IPS DF 6.9 (cell line): ENCODE results near the gene CFAP206.

Experiments
- DNase-seq: peaks from one replicate; pipeline ENCODE4 v3.0.0-alpha.2; 2013; ENCODE audit warnings: low read depth, low spot score
- H3K27ac ChIP-seq: one replicate; pipeline ENCODE4 v1.5.1; 2013; ENCODE audit warnings: low read length, control low read depth
- H3K27me3 ChIP-seq: 2 replicates; pipeline ENCODE4 v1.6.1; 2013; ENCODE audit warnings: mild to moderate bottlenecking, low read length; ENCODE audit not compliant: control insufficient read depth, insufficient read depth
- H3K36me3 ChIP-seq: 2 replicates; pipeline ENCODE4 v1.6.1; 2013; ENCODE audit warnings: low read length; ENCODE audit not compliant: control insufficient read depth, insufficient read depth
- H3K4me1 ChIP-seq: 2 replicates; pipeline ENCODE4 v1.6.1; 2013; ENCODE audit warnings: low read length; ENCODE audit not compliant: control insufficient read depth, insufficient read depth
- H3K4me3 ChIP-seq: 2 replicates; pipeline ENCODE4 v1.5.1; 2013; ENCODE audit warnings: mild to moderate bottlenecking, low read length
- H3K9me3 ChIP-seq: 2 replicates; pipeline ENCODE4 v1.6.1; 2013; ENCODE audit warnings: low read length, inconsistent platforms; ENCODE audit not compliant: control insufficient read depth, insufficient read depth
- WGBS: extraction: QIAGEN DNeasy Blood & Tissue Kit; methylation state at CpG from one replicate; pipeline ENCODE4 v1.1.7; 2013; ENCODE audit warnings: mixed read lengths, missing lambda C conversion rate; ENCODE audit not compliant: insufficient read length, insufficient coverage; 5-methylcytosine and 5-hydroxymethylcytosine counted together

Gene CFAP206

GRCh38 chr6:87384038-87384437, 23.7 kb upstream of the CFAP206 start:
- H3K4me1 ChIP-seq, result no peaks in the 10 kb centered on the region
- H3K27me3 ChIP-seq, result no peaks in the 10 kb centered on the region
- DNase-seq, result no peak
- no peaks in the 10 kb centered on the region for H3K9me3 ChIP-seq
- H3K36me3 ChIP-seq, result no peaks in the 10 kb centered on the region
- WGBS, result no CpG with 5 or more reads among the region's 1 CpG
- H3K27ac ChIP-seq, result no peak overlapping the region
- H3K4me3 ChIP-seq, result no peak overlapping the region

DNA sequence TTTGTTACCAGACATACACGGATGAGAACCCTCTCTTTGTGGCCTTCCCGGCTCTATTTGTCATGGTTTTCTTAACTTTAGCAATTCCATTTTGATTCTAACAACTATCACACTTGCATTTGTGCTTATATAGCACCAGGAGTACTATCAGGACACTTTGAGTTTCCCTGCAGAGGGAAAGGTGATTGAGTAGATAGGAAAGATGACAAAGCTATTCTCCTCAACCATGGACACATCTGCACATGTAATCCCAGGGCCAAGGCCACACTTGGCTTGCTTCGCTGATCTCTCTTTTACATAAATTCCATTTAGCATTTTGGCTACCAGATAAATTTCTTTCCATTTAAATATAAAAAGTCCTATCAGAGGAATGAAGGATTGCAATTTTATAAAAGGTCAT, 23.3 kb upstream of the CFAP206 start:
- Histone ChIP-seq H3K27me3 (no peaks in the 10 kb centered on the region), H3K9me3 (no peaks in the 10 kb centered on the region), H3K36me3 (no peaks in the 10 kb centered on the region), H3K4me1 (no peaks in the 10 kb centered on the region), H3K4me3 (no peak overlapping the region), H3K27ac (no peak overlapping the region)
- no CpG with 5 or more reads among the region's 3 CpGs for WGBS
- DNase-seq, result no peak

- peak; percentile 37 for DNase-seq
- no peaks in the 10 kb centered on the region for H3K27me3 ChIP-seq
- H3K4me1 ChIP-seq, result no peaks in the 10 kb centered on the region
- H3K36me3 ChIP-seq, result no peaks in the 10 kb centered on the region
- H3K4me3 ChIP-seq, result no peak overlapping the region
- no CpG with 5 or more reads among the region's 3 CpGs for WGBS
- no peak overlapping the region for H3K27ac ChIP-seq
- no peaks in the 10 kb centered on the region for H3K9me3 ChIP-seq
These were observed 16.4 kb upstream of the CFAP206 start for GRCh38 chr6:87391334-87391733.

DNA sequence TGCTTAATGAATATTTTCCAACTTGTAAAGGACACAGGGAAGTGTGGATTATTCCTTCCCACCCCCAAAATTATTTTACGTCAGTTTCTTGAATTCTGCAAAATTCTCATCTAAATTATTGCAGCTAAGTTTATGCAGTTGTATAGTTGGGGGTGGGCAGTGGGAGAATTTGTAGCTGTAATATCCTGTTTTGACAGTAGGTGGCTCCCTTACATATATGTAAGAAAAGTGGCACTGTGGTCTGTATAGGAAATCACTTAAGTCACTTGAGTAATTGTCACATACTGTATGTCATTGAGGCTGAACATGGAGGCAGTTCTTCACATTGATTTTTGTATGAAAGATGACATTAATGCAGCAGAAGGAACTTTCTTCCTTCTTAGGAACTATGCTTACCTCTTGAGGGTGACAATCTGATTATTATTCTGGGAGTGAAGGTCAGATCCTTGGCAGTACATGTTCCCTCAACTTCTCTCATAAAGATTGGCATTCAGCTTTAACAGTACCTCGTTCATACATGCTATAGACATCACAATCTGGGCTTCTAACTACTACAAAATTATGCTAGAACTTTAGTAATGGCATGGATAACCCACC, 14.6 kb upstream of the CFAP206 start:
- Histone ChIP-seq H3K36me3 (no peaks in the 10 kb centered on the region), H3K27ac (no peak overlapping the region), H3K27me3 (no peaks in the 10 kb centered on the region), H3K4me3 (no peak overlapping the region), H3K9me3 (no peaks in the 10 kb centered on the region), H3K4me1 (no peaks in the 10 kb centered on the region)
- peak; percentile 25 for DNase-seq
- WGBS, result no CpG with 5 or more reads among the region's 2 CpGs

DNA sequence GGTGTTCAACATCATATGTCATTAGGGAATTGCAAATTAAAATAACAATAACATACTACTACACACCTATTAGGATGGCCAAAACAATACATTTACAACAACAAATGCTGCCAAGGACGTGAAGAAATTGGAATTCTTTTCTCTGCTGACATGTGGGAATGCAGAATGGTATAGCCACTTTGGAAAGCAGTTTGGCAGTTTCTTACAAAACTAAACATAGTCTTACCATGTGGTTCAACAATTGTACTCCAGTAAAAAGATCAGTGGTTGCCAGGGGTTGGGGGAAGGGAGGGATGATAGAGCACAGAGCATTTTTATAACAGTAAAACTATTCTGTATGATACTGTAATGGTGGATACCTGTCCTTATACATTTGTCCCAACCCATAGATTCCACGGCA, 12.3 kb upstream of the CFAP206 start:
- Histone ChIP-seq H3K4me1 (no peaks in the 10 kb centered on the region), H3K4me3 (no peak overlapping the region), H3K9me3 (no peaks in the 10 kb centered on the region), H3K27me3 (no peaks in the 10 kb centered on the region), H3K36me3 (no peaks in the 10 kb centered on the region), H3K27ac (no peak overlapping the region)
- DNase-seq, result no peak
- WGBS, result no CpG with 5 or more reads among the region's 2 CpGs

DNA sequence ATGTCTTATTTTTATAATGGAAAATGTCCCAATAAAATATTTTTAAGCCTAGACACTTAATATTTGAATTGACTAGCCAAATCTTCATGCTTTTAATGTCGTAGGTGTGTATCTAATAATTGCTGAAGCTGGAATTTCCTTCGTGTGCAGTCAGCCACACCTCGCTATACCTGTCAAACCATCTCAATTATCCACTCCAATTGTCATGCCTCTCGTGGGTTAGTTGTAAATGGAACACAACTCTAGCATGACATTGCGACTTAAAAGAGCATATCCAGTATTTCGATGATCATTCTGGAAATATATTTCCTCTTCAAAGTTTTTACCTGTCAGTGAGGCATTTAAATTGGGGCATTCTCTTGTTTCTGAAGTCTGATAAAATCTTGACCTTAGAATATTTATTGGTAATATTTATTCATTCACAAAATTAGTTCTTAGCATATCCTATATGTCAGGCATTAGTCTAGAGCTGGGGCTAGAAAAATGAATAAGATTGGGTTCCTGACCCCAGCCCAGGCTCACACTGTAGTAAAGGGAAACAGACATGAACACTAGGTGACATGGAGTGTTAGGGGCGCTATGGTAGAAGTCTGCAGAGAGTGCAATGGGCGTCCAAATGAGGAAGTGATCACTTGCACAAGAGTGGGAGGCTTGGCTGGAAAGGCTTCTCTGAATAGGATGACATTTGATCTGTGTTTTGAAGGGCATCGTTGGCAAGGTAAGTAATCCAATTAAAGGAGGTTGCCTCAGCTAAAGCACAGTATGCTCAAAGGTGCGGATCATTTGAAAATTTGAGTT, 11.0 kb upstream of the CFAP206 start:
- H3K9me3 ChIP-seq, result no peaks in the 10 kb centered on the region
- no peak overlapping the region for H3K27ac ChIP-seq
- H3K27me3 ChIP-seq, result no peaks in the 10 kb centered on the region
- no peaks in the 10 kb centered on the region for H3K36me3 ChIP-seq
- DNase-seq, result no peak
- no CpG with 5 or more reads among the region's 10 CpGs for WGBS
- H3K4me1 ChIP-seq, result no peaks in the 10 kb centered on the region
- no peak overlapping the region for H3K4me3 ChIP-seq

DNA sequence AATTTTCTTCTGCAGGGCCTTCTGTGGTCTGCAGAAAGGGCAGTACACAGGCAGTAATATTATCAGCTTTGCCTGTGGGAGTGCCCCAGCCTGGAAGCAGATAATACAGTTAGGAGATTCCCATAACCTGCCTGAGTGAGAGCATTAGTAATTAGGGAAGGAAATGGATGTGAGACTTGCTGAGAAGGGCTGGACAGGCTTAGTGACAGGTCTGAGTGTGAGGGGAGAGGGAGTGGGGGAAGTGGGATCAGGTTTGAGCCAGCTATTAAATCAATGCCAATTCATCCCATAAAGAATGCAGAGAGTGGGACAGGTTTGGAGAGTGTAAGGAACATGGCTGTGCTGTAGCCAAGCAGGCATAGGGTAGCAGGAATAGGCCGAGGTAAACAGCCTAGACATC, 10.1 kb upstream of the CFAP206 start:
- Histone ChIP-seq H3K4me3 (no peak overlapping the region), H3K4me1 (no peaks in the 10 kb centered on the region), H3K27ac (no peak overlapping the region), H3K27me3 (no peaks in the 10 kb centered on the region), H3K36me3 (no peaks in the 10 kb centered on the region), H3K9me3 (no peaks in the 10 kb centered on the region)
- WGBS, result no CpG with 5 or more reads among the region's 1 CpG
- no peak for DNase-seq

GRCh38 chr6:87401832-87402231, 5.9 kb upstream of the CFAP206 start:
- H3K9me3 ChIP-seq, result no peaks in the 10 kb centered on the region
- H3K27ac ChIP-seq, result no peak overlapping the region
- no peak for DNase-seq
- H3K4me3 ChIP-seq, result no peak overlapping the region
- no peaks in the 10 kb centered on the region for H3K4me1 ChIP-seq
- WGBS, result no CpG with 5 or more reads among the region's 3 CpGs
- H3K36me3 ChIP-seq, result no peaks in the 10 kb centered on the region
- no peaks in the 10 kb centered on the region for H3K27me3 ChIP-seq

DNA sequence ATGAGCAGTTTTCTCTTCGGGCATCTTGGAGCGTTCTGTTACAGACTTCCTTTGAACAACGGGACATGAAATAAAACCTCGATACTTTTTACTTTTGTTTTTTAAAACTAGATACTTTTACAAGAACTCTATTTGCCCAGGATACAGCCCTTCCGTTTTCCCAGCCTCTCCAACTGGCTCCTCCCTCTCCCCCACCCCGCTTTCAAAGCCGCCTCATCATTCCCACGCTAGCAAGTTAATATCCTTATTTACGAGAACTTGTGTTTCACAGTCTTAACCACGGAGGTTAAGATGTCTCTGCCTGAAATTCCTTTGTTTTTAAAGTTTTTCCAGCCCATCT, 241 bp upstream of the CFAP206 start:
- WGBS, result no CpG with 5 or more reads among the region's 10 CpGs

DNA sequence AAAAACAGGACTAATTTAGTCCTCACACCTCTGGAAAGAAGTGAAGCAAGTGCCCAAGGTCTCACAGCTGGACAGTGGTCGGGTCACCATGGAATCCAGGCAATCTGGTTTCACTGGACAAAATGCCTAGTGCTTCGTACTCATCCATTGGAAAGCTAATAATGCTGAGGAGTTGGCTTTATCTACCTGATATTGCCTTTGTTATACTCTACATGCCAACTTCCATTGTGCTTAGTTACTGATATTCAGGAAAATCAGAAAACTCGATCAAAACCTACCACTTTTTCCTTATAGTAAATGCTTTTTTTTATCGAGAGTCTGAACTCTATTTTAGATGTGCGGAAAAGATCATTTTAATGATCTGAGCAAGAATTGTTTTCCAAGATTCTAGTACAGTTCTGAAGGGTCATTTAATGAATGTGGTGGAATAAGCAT, 966 bp downstream of the CFAP206 start:
- Histone ChIP-seq H3K27me3 (no peaks in the 10 kb centered on the region), H3K27ac (no peak overlapping the region), H3K9me3 (no peaks in the 10 kb centered on the region), H3K4me1 (no peaks in the 10 kb centered on the region), H3K4me3 (peak overlapping the region; percentile 44; the same call in 1 of the 2 replicates), H3K36me3 (no peaks in the 10 kb centered on the region)
- WGBS, result no CpG with 5 or more reads among the region's 5 CpGs
- DNase-seq, result no peak

More for the DNA sequence above, 241 bp upstream of the CFAP206 start:
- H3K9me3 ChIP-seq, result no peaks in the 10 kb centered on the region
- no peak overlapping the region for H3K27ac ChIP-seq
- H3K36me3 ChIP-seq, result no peaks in the 10 kb centered on the region
- DNase-seq, result no peak
- H3K4me1 ChIP-seq, result no peaks in the 10 kb centered on the region
- H3K4me3 ChIP-seq, result peak overlapping the region; percentile 98; the same call in 1 of the 2 replicates
- H3K27me3 ChIP-seq, result no peaks in the 10 kb centered on the region

DNA sequence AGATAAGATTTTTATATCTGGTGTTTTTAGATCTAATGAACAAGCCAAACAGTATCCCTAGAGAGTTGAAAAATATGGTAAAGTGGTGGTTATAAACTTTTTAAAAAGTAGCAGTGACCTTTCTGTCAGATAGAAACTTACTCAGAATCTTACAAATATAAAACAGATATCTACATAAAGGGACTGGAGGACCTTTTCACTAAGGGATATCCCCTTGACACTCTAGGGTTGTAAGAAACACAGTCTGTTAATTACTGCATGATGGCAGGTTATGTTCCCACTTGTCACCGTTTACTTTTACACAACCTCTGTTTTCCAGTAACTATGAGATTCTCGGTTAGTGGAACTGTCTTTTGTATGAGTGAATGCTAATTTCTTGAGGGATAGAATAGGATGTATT, 11.5 kb downstream of the CFAP206 start:
- Histone ChIP-seq H3K4me1 (no peaks in the 10 kb centered on the region), H3K27ac (no peak overlapping the region), H3K27me3 (no peaks in the 10 kb centered on the region), H3K36me3 (no peaks in the 10 kb centered on the region), H3K4me3 (no peak overlapping the region), H3K9me3 (no peaks in the 10 kb centered on the region)
- no CpG with 5 or more reads among the region's 2 CpGs for WGBS
- no peak for DNase-seq
